HG03575 (cell line): ENCODE data around the gene PACRG.

Experiments used
- ATAC-seq: cut with Tn5 transposase; IDR thresholded peaks from one replicate; pipeline ENCODE4 v1.9.1; 2021; ENCODE audit not compliant: unreplicated experiment, insufficient number of reproducible peaks, low FRiP score; ENCODE audit errors: extremely low read depth

Gene PACRG

GRCh38 chr6:163355426-163355991, 627.7 kb downstream of the PACRG start:
- peak; percentile 18 for ATAC-seq

DNA sequence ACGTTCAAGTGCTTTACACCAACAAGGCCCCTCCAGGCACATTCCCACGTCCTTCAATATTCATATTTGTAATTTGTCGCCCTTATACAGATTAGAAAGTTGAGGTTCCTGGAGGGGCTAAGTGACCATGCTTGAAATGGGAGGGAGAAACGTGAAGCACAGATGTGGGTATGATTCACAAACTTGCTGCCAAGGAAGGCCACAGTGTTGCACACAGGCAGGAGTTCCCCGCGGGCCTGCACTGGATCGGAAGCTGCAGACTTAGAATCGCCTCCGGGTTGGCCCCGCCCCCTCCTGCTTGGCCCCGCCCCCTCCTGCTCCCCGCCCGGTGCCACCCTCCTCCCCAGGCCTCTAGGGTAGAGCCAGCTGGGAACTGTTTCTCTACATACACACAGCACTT, 628.5 kb downstream of the PACRG start:
- no peak for ATAC-seq

GRCh38 chr6:163356743-163357142, 629.0 kb downstream of the PACRG start:
- no peak for ATAC-seq

GRCh38 chr6:163364641-163365040, 636.9 kb downstream of the PACRG start:
- no peak for ATAC-seq
